Progenitor cell of endocrine pancreas (in vitro differentiated cells): Measurements from ENCODE around the gene GPR78. TPM values are rescaled to one million over a fixed set of nuclear protein-coding genes. Genes with fewer than 3 reads are reported as not detected.
A peak's percentile ranks its signal among the peaks of the same experiment; 100 is the strongest.

Experiments used
- DNase-seq: peaks from one replicate; pipeline ENCODE4 v3.0.0; 2021; ENCODE audit warnings: low spot score; ENCODE audit not compliant: unreplicated experiment
- H3K27ac Mint-ChIP-seq: 2 replicates; pipeline ENCODE4 v1.8.0; 2021; ENCODE audit warnings: mild to moderate bottlenecking, moderate library complexity, mixed read lengths
- H3K27me3 Mint-ChIP-seq: 2 replicates; pipeline ENCODE4 v1.8.0; 2021; ENCODE audit warnings: mixed read lengths
- H3K36me3 Mint-ChIP-seq: 2 replicates; pipeline ENCODE4 v1.8.0; 2022; ENCODE audit warnings: mixed read lengths; ENCODE audit not compliant: insufficient read depth
- H3K4me1 Mint-ChIP-seq: 2 replicates; pipeline ENCODE4 v1.8.0; 2021; ENCODE audit warnings: low read depth, mixed read lengths
- H3K4me3 Mint-ChIP-seq: 2 replicates; pipeline ENCODE4 v1.8.0; 2021; ENCODE audit warnings: low read depth, mild to moderate bottlenecking, moderate library complexity, mixed read lengths
- H3K9me3 Mint-ChIP-seq: 2 replicates; pipeline ENCODE4 v1.8.0; 2021; ENCODE audit warnings: low read depth, mixed read lengths
- total RNA-seq: library from RNA; stranded (reverse); gene quantifications from 2 replicates; pipeline ENCODE4 v1.2.1, GENCODE V29; 2021
- TF ChIP-seq, protein P1 (sequence below): fragments of 200-600 bp; sonication (generic); IDR thresholded peaks from one replicate; pipeline ENCODE4 v1.5.0; 2021; ENCODE audit warnings: antibody characterized with exemption, mild to moderate bottlenecking; ENCODE audit not compliant: unreplicated experiment

GPR78 gene
- total RNA-seq, 1 donor from 2014 or later, result 0.31 TPM

DNA sequence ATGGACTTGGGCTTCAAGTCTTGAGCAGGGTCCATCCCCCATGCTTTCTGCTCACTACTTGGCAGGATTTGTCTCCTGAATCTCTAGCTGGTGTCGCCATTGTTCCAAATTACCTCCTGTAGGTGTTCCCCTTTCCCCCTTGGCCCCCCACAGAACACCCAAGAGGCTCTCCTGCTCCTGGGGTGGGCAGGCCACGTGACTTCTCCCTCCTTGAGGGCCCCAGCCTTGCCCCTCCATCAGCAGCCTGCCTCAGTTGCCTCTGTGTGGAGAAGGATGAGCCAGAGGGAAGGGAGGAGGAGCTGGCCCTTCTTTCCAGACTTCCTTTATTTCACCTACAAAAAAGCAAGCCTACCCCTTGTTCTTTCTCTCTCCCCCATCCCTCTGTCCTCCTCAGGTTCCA is 1.8 kb downstream of the GPR78 start:
- H3K9me3 Mint-ChIP-seq, result no peaks in the 10 kb centered on the region
- peaks cover 59% of the 10 kb centered on the region for H3K27me3 Mint-ChIP-seq
- no peaks in the 10 kb centered on the region for H3K4me1 Mint-ChIP-seq
- no peak overlapping the region for H3K4me3 Mint-ChIP-seq
- no peak overlapping the region for H3K27ac Mint-ChIP-seq
- H3K36me3 Mint-ChIP-seq, result no peaks in the 10 kb centered on the region
- TF ChIP-seq, protein P1, sequence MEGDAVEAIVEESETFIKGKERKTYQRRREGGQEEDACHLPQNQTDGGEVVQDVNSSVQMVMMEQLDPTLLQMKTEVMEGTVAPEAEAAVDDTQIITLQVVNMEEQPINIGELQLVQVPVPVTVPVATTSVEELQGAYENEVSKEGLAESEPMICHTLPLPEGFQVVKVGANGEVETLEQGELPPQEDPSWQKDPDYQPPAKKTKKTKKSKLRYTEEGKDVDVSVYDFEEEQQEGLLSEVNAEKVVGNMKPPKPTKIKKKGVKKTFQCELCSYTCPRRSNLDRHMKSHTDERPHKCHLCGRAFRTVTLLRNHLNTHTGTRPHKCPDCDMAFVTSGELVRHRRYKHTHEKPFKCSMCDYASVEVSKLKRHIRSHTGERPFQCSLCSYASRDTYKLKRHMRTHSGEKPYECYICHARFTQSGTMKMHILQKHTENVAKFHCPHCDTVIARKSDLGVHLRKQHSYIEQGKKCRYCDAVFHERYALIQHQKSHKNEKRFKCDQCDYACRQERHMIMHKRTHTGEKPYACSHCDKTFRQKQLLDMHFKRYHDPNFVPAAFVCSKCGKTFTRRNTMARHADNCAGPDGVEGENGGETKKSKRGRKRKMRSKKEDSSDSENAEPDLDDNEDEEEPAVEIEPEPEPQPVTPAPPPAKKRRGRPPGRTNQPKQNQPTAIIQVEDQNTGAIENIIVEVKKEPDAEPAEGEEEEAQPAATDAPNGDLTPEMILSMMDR, result no peak
- no peak for DNase-seq

DNA sequence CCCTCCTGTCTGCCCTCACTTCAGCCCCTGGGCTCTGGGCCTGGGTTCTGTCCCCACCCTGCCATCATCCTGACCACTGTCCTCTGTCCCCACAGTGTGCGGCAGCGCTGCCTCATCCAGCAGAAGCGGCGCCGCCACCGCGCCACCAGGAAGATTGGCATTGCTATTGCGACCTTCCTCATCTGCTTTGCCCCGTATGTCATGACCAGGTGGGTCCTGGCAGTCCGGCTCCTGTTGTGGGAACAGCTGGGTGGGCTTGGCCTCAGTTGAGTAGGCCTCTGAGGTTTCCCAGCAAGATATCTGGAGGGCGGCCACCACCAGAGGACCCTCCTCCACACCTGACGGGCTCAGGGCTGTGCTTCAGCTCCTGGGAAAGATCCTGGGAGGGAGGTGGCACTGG is 2.2 kb downstream of the GPR78 start:
- Mint-ChIP-seq H3K9me3 (no peaks in the 10 kb centered on the region), H3K27me3 (peaks cover 54% of the 10 kb centered on the region), H3K4me3 (no peak overlapping the region), H3K27ac (no peak overlapping the region), H3K4me1 (no peaks in the 10 kb centered on the region), H3K36me3 (no peaks in the 10 kb centered on the region)
- no peak for DNase-seq
- TF ChIP-seq, protein P1, result no peak

DNA sequence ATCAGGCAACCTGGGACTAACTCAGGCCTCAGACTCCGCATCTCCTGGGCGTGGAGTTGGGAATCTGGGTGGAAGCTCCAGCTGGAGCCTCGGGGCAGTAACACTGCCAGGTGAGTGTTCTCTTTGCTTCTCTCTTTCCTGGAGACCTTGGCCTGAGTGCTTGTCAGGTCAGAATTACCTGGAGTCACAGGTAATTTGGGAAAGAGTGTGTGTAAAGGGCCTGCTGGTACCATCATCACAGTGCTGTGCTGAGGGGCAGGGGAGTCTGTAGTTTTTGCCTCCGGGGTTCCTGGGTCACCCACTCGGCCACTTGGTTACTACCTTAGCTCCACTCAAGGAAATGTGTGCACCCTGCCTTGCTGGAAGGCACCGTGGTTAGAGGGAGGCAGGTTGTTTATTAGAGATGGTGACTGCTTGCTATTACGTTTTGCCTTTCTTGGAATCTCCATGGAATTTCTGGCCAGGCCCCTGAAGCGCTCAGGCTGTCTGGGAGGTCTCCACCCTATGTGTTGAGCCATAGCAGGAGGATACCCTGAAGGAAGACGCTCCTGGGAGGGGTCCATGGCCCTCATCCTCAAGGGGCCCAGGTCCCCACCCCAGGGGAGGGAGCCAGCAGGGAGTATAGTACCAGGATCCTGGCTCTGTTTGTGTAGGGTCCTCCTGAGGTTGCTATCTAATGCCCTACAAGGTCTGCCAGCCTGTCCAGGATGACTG is 2.9 kb downstream of the GPR78 start:
- H3K4me3 Mint-ChIP-seq, result no peak overlapping the region
- no peak for DNase-seq
- no peaks in the 10 kb centered on the region for H3K4me1 Mint-ChIP-seq
- H3K36me3 Mint-ChIP-seq, result no peaks in the 10 kb centered on the region
- H3K9me3 Mint-ChIP-seq, result no peaks in the 10 kb centered on the region
- H3K27me3 Mint-ChIP-seq, result peaks cover 49% of the 10 kb centered on the region
- H3K27ac Mint-ChIP-seq, result no peak overlapping the region
- TF ChIP-seq, protein P1, result no peak

DNA sequence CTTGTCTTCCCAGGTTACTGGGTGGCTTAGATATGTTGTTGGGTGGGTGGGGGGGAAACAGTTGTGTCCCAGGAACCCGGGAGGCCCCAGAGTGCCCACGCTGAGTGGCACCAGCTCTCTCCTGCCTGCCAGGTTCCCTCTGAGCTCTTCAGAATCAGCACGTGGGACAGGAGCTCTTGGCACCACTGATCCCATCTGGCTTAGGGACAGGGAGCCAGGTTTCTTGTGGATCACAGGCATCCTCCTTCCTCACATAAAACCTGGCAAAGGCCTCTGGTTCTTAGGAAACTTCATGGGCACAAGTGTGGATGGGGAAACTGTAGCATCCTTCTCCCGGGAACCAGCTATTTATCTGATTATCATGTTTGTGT is 3.4 kb downstream of the GPR78 start:
- H3K9me3 Mint-ChIP-seq, result no peaks in the 10 kb centered on the region
- no peak overlapping the region for H3K4me3 Mint-ChIP-seq
- no peak overlapping the region for H3K27ac Mint-ChIP-seq
- DNase-seq, result no peak
- H3K4me1 Mint-ChIP-seq, result no peaks in the 10 kb centered on the region
- TF ChIP-seq, protein P1, result no peak
- no peaks in the 10 kb centered on the region for H3K36me3 Mint-ChIP-seq
- H3K27me3 Mint-ChIP-seq, result peaks cover 45% of the 10 kb centered on the region

DNA sequence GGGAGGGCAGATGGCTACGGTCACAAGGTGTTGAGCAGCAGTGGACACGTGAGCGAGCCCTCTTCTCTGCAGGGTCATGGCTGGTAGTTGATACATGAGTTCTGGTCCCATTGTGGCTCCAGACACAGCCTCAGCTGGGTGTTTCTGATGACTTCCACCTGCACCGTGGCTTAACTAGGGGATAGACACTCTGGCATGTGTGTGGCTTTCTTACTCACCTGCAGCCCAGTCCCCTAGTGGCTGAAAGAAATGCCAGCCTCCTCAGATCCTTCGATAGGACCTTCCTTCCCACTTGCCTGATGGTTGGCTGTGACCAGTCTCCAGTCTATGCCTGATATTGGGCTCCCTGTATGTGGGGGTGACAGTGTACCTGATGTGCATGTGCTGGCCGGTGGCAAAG is 5.0 kb downstream of the GPR78 start:
- Mint-ChIP-seq H3K27ac (no peak overlapping the region), H3K36me3 (no peaks in the 10 kb centered on the region), H3K27me3 (peaks cover 34% of the 10 kb centered on the region), H3K4me1 (no peaks in the 10 kb centered on the region), H3K4me3 (no peak overlapping the region), H3K9me3 (no peaks in the 10 kb centered on the region)
- no peak for DNase-seq
- TF ChIP-seq, protein P1, result peak; percentile 58
